Embryonic facial prominence (tissue), 1 donor: ENCODE results near the gene DHRS4.
"Not testable (repeated sequence)": the region's sequence is repeated elsewhere in the genome, so short reads cannot be mapped to it uniquely, and the experiment has no call there.

Experiments
- DNase-seq: peaks from one replicate; pipeline ENCODE4 v3.0.0-alpha.2; 2016; ENCODE audit errors: extremely low spot score

The DHRS4 gene

DNA sequence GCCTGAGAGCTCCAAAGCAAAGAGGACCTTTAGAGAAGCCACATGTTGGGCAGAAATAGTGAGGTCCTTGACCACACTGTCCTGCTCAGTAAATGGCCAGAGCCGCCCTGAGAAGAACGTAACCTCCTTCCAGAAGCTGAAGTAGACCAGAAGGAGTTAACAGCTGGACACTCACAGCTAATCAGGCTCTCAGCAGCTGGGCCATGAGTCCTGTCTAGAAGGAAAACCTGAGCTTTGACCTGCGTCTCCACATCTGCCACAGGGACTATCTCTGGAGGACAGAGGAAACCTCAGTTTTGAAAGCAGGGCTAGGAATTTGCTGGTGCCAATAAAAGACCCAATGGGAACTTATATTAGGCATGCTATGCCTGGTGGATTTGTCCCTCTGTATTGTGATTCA is 12.3 kb upstream of the DHRS4 start:
- no peak for DNase-seq

DNA sequence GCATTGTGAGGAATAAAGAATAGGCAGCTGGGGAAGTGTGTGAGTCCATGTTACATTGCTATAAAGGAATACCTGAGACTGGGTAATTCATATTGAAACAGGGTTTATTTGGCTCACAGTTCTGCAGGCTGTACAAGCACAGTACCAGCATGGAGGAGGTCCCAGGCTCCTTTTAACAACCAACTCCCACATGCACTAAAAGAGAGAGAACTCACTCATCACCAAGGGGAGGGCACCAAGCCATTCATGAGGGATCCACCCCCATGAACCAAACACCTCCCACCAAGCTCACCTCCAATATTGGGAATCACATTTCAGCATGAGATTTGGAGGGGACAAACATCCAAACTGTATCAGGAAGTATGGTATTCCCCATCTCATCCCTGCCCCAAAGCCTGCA is 11.9 kb upstream of the DHRS4 start:
- no peak for DNase-seq

DNA sequence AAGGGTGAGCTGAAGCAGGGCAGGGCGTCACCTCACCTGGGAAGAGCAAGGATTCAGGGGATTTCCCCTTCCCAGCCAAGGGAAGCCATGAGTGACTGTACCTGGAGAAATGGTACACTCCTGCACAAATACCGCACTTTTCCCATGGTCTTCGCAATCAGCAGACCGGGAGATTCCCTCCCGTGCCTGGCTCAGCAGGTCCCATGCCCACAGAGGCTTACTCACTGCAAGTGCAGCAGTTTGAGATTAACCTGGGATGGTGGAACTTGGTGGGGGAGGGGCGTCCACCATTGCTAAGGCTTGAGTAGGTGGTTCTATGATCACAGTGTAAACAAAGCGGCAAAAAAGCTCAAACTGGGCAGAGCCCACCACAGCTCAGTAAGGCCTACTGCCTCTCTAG is 11.0 kb upstream of the DHRS4 start:
- no peak for DNase-seq

DNA sequence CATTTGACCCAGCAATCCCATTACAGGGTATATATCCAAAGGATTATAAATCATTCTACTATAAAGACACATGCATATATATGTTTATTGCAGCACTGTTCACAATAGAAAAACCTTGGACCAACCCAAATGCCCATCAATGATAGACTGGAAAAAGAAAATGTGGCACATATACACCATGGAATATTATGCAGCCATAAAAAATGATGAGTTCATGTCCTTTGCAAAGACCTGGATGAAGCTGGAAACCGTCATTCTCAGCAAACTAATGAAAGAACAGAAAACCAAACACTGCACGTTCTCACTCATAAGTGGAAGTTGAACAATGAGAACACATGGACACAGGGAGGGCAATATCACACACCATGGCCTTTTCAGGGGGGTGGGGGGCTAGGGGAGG is 4.5 kb upstream of the DHRS4 start:
- not testable (repeated sequence) for DNase-seq

DNA sequence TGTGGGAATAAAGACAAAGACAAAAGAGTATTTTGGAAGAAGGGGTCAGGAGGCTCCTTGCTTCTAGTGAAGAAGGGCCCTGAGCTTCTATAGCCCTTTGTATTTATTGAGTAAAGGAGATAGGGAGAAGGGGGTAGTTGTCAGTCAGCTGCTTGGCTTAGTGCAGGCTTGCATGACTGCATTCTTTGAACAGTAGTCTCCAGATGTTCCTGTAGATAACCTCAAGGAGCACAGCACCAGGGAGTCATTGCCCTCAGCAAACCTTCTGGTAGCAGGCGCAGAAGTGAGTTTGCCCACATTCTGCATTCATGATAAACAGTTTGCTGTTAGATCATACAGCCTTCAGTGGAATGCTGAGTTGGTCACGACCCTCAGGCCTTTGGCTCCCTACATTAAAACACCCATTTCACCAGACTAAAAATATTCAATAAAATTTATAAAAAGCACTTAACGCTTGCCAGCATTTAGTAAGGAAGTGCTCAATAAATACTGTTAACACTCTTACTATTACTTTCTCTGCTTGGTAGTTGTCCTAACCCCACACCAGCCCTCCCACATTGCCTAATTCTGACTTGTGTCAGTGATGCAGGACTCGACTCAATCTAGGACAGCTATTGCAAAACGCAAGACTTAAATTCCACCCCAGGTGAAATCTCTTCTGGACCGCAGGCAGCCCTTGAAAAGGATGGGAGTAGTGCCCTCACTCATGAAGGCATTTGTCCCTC is 3.0 kb upstream of the DHRS4 start:
- no peak for DNase-seq

DNA sequence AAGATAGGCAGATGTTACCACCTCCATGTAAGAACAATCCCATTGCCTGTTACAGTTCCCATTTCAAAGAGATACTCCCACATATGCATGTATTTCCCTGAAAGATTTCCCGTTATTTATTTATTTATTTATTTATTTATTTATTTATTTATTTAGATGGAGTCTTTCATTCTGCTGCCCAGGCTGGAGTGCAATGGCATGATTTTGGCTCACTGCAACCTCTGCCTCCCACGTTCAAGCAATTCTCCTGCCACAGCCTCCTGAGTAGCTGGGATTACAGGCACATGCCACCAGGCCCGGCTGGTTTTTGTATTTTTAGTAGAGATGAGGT is 2.5 kb upstream of the DHRS4 start:
- DNase-seq, result not testable (repeated sequence)

DNA sequence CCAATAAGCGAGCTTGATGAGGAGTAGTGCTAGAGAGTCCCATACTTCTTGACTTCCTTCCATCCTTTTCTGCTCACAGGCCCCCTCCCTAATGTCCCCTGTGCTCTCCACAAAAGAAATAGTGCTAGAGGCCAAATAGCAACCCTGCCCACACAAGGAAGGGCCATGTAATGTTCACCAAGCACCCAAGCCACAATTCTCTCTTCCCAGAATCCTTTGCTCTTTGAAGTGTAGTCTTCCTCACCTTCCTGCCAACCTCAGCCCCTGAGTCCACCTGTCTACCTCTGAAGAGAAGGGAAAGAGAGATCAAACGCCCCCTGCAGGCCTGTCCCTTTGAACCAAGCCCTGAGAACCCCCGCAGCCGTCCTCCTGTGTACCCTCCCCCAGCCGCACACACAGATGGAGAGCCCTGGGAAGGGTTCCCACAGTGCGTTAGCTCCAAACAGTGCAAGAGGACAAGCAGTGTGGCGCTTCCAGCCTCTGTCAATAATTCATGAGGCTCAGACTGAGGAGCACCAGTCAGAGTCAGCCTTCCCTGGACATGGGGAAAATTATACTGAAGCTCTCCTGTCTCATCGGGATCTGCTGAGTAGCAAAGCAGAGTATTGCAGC is 1.9 kb upstream of the DHRS4 start:
- no peak for DNase-seq

DNA sequence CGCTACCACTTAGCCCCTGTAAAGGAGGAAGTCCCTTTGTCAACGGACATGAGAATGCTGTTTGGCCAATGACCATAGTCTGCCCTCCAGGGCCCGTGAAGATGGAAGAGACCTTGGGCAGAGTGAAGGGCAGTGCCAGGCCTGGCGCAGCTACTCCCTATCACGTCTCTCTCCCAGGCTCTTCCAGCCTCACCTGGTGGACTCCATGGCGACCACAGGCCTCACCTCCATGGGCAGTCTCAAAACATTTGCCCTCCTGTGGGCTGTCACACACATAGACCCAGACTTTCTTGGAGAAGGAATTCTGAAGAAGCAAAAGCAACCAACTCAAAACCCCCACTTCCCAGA is 480 bp upstream of the DHRS4 start:
- DNase-seq, result not testable (repeated sequence)

DNA sequence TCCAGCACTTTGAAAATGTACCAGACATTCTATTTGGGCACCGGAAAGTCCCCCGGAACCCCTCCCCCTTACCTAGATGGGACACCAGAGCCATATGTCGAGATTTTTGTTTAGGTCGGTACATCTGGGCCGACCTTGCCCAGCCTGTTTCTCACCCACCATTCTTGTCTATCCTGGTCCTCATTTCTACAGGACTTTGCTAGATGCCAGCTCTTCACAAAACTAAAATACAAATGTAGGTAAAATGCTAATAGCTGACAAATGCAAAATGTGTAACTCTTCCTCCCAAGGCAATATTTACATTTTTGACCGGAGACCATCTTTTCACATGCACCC is 677 bp downstream of the DHRS4 start:
- not testable (repeated sequence) for DNase-seq

DNA sequence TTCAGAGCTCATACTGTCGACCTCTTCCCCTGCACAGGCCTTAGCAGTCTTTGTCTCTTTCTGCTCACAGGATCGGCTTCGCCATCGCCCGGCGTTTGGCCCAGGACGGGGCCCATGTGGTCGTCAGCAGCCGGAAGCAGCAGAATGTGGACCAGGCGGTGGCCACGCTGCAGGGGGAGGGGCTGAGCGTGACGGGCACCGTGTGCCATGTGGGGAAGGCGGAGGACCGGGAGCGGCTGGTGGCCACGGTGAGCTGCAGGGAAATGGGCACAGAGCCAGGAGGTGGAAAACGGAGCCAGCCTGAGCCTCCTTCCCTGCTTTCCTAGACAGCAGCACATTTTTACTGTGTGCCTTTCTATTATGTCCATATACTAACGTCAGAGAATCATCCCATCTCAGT is 1.4 kb downstream of the DHRS4 start:
- DNase-seq, result not testable (repeated sequence)

DNA sequence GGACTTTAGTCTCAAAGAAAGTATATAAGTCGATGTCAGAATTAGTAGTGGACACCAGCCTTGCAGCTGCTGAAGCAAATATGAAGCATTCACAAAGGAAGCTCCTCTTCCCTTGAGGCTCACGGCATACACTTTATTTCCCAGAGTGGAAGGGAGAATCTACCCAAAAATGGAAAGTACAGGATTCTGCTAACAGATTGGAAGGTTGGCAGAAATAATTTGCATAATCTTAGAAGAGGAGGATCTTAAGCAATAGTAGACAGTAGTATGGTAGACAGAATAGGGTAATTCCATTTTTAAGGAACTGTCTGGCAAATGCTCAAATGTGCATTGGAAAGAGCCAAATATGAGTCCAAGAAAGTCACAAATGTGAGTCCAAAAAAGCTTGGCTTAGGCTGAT is 2.2 kb downstream of the DHRS4 start:
- DNase-seq, result not testable (repeated sequence)

DNA sequence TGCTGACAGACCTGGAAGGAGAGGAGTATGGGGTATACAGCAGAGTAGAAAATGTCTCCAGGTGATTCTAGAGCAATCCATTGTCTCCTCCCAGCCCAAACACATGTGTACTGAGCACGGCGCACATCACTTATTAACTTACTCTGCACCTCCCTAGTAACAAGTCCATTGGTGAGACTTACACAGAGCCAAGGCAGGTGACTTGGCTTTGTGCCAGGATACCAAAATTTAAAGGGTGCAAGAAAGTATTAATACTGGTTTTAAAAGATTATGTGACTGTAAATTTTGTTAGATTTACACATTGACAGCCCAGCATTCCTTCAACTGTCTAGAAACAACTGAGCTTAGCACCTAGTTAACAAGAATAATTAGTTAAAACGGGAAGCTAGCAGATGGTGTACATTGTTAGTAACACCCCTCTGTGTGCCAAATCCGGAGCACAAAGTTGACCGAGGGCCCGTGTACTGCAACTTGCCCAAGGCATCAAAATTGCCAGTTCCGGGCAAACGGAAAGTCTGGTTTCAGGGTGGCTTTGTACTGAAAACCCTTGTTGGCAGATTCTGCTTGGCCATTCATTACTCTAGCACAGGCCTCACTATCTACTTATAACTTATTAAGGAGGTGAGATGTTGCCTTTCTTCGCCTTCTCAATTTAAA is 4.5 kb downstream of the DHRS4 start:
- DNase-seq, result not testable (repeated sequence)

DNA sequence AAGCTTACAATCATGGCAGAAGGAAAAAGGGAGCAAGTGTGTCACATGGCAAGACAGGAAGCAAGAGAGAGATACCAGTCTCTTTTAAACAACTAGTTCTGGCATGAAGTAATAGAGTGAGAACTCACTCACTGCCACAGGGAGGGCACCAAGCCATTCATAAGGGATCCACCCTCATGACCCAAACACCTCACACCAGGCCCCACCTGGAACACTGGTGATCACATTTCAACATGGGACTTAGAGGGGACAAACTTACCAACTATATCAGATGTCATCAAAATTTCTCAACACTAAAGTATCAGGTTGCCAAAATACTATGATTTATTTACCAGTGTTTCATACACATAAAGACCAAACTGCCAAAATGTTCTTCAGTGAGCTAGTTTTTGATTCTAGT is 7.3 kb downstream of the DHRS4 start:
- not testable (repeated sequence) for DNase-seq

DNA sequence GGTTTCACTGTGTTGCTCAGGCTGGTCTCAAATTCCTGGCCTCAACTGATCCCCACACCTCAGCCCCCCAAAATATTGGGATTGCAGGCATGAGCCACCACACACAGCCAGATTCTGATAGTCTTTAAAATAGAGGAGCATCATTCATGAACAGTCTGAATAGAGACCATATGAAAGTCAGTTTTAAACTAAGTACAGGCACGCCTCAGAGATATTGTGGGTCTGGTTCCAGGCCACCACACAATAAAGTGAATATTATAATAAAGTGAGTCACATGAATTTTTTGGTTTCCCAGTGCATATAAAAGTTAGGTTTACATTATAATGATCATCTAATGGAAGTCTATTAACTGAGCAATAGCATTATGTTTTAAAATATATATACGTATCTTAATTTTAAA is 8.1 kb downstream of the DHRS4 start:
- not testable (repeated sequence) for DNase-seq

DNA sequence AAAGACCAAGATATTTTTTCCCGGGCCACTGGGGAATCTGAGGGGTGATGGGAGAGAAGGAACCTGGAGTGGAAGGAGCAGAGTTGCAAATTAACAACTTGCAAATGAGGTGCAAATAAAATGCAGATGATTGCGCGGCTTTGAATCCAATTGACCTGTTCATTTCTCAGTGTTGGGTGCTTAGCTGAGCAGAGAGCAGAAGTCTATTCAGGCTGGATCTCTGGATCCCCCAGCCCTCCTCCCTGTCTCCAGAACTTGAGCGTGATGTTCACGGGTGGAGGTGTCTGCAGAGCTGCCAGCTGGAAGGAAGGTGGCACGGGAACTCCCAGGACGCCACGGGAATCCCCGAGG is 15.5 kb downstream of the DHRS4 start:
- not testable (repeated sequence) for DNase-seq

DNA sequence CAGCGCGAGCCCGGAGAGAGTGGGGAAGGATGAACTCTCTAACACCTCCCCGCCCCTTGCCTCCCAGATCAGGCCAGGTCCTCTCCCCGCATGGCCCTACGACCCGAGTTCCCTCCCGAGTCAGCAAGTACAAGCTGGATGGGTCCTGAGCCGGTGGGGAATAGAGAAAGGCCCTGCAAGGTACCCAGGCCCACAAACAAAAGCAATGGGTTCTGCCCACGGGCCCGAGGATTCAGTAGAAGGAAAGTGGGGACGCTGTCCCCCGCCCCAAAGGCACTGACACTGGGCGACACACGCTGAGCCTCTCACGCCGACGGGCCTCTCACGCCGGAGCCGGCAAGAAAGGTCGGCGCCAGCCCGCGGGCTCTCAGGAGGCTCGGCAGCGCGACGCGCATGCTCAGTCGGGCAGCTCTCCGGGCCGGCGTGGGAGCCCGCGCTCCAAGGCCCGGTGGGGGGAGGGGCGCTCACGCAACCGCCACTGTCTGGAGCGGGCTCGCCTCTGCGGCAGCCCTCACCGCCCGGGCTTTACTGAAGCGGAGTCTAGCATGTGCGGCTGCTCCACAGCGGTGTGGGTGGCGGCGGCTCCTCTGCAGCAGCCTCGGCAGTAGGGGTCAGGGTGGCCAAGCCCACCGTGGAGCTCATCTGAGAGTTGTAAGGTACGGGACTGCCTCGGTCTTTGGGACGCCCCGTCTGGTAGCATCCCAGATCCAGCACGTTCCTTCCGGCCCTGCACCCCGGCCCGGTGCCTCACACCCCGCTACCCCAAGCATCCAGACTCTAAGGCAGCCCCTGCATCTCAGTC is 16.1 kb downstream of the DHRS4 start:
- DNase-seq, result not testable (repeated sequence)

DNA sequence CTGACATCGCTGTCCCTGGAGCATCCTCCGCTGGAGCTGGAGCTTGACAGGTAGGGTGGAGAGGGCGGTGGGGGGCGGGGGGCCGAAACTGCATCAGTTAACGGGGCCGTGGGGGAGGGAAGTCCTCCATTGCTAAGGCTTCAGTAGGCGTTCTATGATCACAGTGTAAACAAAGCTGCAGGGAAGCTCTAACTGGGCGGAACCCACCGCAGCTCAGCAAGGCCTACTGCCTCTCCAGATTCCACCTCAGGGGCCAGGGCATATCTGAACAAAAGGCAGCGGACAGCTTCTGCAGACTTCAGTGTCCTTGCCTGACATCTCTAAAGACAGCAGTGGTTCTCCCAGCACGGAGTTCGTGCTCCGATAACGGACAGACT is 16.7 kb downstream of the DHRS4 start:
- not testable (repeated sequence) for DNase-seq

DNA sequence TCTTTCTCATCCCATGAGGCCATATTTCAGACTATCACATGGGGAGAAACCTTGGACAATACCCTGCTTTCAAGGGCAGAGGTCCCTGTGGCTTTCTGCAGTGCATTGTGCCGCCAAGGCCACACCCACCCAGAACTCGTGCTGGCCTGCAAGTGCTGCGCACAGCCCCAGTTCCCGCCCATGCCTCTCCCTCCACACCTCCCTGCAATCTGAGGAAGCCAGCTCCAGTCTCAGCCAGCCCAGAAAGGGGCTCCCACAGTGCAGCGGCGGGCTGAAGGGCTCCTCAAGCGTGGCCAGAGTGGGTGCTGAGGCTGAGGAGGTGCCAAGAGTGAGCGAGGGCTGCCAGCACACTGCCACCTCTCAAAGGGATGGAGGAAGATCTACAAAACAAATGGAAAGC is 19.6 kb downstream of the DHRS4 start:
- DNase-seq, result not testable (repeated sequence)

DNA sequence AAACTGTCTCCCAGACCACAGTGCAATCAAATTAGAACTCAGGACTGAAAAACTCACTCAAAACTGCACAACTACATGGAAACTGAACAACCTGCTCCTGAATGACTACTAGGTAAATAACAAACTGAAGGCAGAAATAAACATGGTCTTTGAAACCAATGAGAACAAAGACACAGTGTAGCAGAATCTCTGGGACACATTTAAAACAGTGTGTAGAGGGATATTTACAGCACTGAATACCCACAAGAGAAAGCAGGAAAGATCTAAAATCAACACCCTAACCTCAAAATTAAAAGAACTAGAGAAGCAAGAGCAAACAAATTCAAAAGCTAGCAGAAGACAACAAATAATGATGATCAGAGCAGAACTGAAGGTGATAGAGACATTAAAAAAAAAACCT is 20.5 kb downstream of the DHRS4 start:
- not testable (repeated sequence) for DNase-seq

DNA sequence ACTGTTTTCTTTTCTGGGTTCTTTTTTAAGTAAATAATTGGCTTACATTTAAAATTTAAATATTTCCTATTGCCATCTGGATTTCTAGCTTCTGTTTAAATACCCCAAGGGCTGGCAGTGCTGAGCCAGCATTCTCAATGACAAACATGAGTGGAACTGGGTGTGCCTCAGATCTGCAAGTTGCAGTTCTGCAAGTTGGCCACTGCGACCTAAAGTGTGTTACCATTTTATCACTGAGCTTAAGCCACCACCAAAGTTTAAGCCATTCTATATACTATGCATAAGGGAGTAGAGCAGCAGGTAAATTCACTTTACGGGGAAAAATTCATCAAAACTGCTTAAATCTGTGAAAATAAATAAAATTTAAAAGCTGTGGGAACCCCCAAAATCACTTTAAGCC is 23.6 kb downstream of the DHRS4 start:
- not testable (repeated sequence) for DNase-seq

DNA sequence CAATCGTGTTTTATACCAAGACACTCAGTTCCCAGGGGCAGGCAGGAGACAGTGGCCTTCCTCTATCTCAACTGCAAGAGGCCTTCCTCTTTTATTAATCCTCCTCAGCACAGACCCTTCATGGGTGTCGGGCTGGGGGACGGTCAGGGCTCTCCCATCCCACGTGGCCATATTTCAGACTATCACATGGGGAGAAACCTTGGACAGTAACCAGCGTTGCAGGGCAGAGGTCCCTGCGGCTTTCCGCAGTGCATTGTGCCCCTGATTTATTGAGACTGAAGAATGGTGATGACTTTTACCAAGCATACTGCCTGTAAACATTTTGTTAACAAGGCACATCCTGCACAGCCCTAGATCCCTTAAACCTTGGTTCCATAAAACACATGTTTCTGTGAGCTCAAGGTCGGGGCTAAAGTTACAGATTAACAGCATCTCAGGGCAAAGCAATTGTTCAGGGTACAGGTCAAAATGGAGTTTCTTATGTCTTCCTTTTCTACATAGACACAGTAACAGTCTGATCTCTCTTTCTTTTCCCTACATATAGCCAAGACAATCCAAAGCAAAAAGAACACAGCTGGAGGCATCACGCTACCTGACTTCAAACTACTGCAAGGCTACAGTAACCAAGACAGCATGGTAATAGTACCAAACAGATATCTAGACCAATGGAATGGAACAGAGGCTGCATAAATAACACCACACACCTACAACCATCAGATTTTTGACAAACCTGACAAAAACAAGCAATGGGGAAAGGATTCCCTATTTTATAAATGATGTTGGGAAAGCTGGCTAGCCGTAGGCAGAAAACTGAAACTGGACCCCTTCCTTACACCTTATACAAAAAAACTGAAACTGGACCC is 28.6 kb downstream of the DHRS4 start:
- not testable (repeated sequence) for DNase-seq
